Prostate gland (tissue), 2 donors: Measurements from ENCODE around the gene GUK1. TPM values are rescaled to one million over a fixed set of nuclear protein-coding genes. Genes with fewer than 3 reads are reported as not detected.
"Not testable (repeated sequence)": the region's sequence is repeated elsewhere in the genome, so short reads cannot be mapped to it uniquely, and the experiment has no call there.

Source experiments
- DNase-seq: peaks from one replicate; pipeline ENCODE4 v3.0.0-alpha.2; 2019; ENCODE audit warnings: low spot score
- H3K27ac ChIP-seq, 2 donors: fragments of 200-600 bp; sonication (generic); 2 replicates each; pipeline ENCODE4 v1.5.1; 2017 to 2019
- H3K27me3 ChIP-seq: fragments of 200-600 bp; sonication (generic); replicated peaks from 2 replicates; pipeline ENCODE4 v1.5.1; 2019; ENCODE audit not compliant: insufficient read depth
- H3K36me3 ChIP-seq, 2 donors: fragments of 200-600 bp; sonication (generic); 1 replicate in 1 of 2; 2 replicates in 1 of 2; pipeline versions ENCODE4 v1.5.1 to v1.8.1; 2017 to 2019
- H3K4me1 ChIP-seq: fragments of 200-600 bp; sonication (generic); replicated peaks from 2 replicates; pipeline ENCODE4 v1.5.1; 2019
- H3K4me3 ChIP-seq, 2 donors: fragments of 200-600 bp; sonication (generic); 2 replicates each; pipeline ENCODE4 v1.5.1; 2017 to 2019
- H3K9me3 ChIP-seq: fragments of 200-600 bp; sonication (generic); 2 replicates; pipeline ENCODE4 v1.5.1; 2017
- CTCF ChIP-seq, 4 experiments: fragments of 200-600 bp in 2 of 4; fragments of 450-650 bp in 2 of 4; sonication (generic) in 2 of 4; IDR thresholded peaks; 1 replicate in 3 of 4; 2 replicates in 1 of 4; pipeline ENCODE4 v1.5.1; 2016 to 2019; ENCODE audit warnings: antibody characterized with exemption in 4 of 4, mild to moderate bottlenecking in 2 of 4, moderate library complexity in 2 of 4
- POLR2A ChIP-seq: fragments of 450-650 bp; IDR thresholded peaks from one replicate; pipeline ENCODE4 v1.6.1; 2016; ENCODE audit warnings: antibody characterized with exemption, mild to moderate bottlenecking
- POLR2AphosphoS5 ChIP-seq: sonication (generic); formaldehyde crosslinking; IDR thresholded peaks from one replicate; pipeline ENCODE4 v1.6.1; 2017; ENCODE audit warnings: antibody characterized with exemption
- WGBS: methylation state at CpG from one replicate; pipeline ENCODE4 v1.1.5; 2018; 5-methylcytosine and 5-hydroxymethylcytosine counted together
- intact Hi-C: fragments of 100-400 bp; cut with DNase I; formaldehyde crosslinking; loops from one replicate; pipeline ENCODE4 v1.14.2; 2022
- total RNA-seq, 2 donors: library from RNA; depleted of rRNA; stranded (reverse); fragments of >200 nt; gene quantifications; one replicate each; pipeline ENCODE4 v1.1.0, GENCODE V29; 2016

The GUK1 gene
- total RNA-seq, 2 donors from 2014 or later: 250 to 458 TPM

- Histone ChIP-seq H3K36me3 (peaks cover 0 to 7% of the 10 kb centered on the region in 2 donors), H3K4me1 (no peaks in the 10 kb centered on the region), H3K9me3 (no peaks in the 10 kb centered on the region), H3K27ac (no peak overlapping the region), H3K27me3 (no peaks in the 10 kb centered on the region), H3K4me3 (no peak overlapping the region)
- intact Hi-C loops: no loop called here
- no peak for TF ChIP-seq CTCF (IDR thresholded peaks at IDR 0.05)
- no peak for TF ChIP-seq POLR2A
- no peak for TF ChIP-seq POLR2AphosphoS5
- 86% methylated on average over 21 of the region's 21 CpGs for WGBS
- DNase-seq: no peak
Observed at GRCh38 chr1:228172591-228173527, 32.8 kb downstream of the GUK1 start.

GRCh38 chr1:228173528-228174481 is 33.7 kb downstream of the GUK1 start:
- H3K4me3 ChIP-seq, H3K27me3 ChIP-seq, DNase-seq, intact Hi-C loops, H3K27ac ChIP-seq, H3K36me3 ChIP-seq, H3K9me3 ChIP-seq, H3K4me1 ChIP-seq: not testable (repeated sequence)
- WGBS: 72% methylated on average over 23 of the region's 69 CpGs

GRCh38 chr1:228174482-228175315 is 34.6 kb downstream of the GUK1 start:
- no peak for DNase-seq
- no peak overlapping the region for H3K27ac ChIP-seq
- no peaks in the 10 kb centered on the region for H3K9me3 ChIP-seq
- no peaks in the 10 kb centered on the region for H3K4me1 ChIP-seq
- intact Hi-C loops: no loop called here
- no peak overlapping the region for H3K4me3 ChIP-seq
- WGBS: 93% methylated on average over 45 of the region's 52 CpGs
- TF ChIP-seq POLR2AphosphoS5 (no peak), POLR2A (no peak), CTCF (IDR thresholded peaks at IDR 0.05) (no peak)
- peaks cover 0 to 7% of the 10 kb centered on the region in 2 donors for H3K36me3 ChIP-seq
- H3K27me3 ChIP-seq: no peaks in the 10 kb centered on the region

GRCh38 chr1:228175316-228176023 is 35.4 kb downstream of the GUK1 start:
- intact Hi-C loops: no loop called here
- no peaks in the 10 kb centered on the region for H3K27me3 ChIP-seq
- H3K36me3 ChIP-seq: peaks cover 0 to 7% of the 10 kb centered on the region in 2 donors
- H3K9me3 ChIP-seq: no peaks in the 10 kb centered on the region
- H3K4me1 ChIP-seq: no peaks in the 10 kb centered on the region
- H3K27ac ChIP-seq: no peak overlapping the region
- H3K4me3 ChIP-seq: no peak overlapping the region
- 88% methylated on average over 16 of the region's 18 CpGs for WGBS
- TF ChIP-seq POLR2A: no peak
- DNase-seq: no peak

GRCh38 chr1:228176024-228176395 is 35.9 kb downstream of the GUK1 start:
- Histone ChIP-seq H3K27me3 (no peaks in the 10 kb centered on the region), H3K27ac (no peak overlapping the region), H3K4me3 (no peak overlapping the region), H3K36me3 (peaks cover 0 to 7% of the 10 kb centered on the region in 2 donors), H3K4me1 (no peaks in the 10 kb centered on the region), H3K9me3 (no peaks in the 10 kb centered on the region)
- DNase-seq: no peak
- no peak for TF ChIP-seq POLR2AphosphoS5
- TF ChIP-seq CTCF (IDR thresholded peaks at IDR 0.05): no peak
- no peak for TF ChIP-seq POLR2A
- 97% methylated on average over 4 of the region's 4 CpGs for WGBS
- intact Hi-C loops: no loop called here
